AG08395 (cell line): Measurements from ENCODE around the gene UQCR10.
"Not testable (repeated sequence)": the region's sequence is repeated elsewhere in the genome, so short reads cannot be mapped to it uniquely, and the experiment has no call there.

Experiments
- DNase-seq: peaks from one replicate; pipeline ENCODE4 v3.0.0; 2012; ENCODE audit warnings: mixed read lengths, low spot score

Gene UQCR10

GRCh38 chr22:29737251-29738117 is 29.7 kb upstream of the UQCR10 start:
- no peak for DNase-seq

DNA sequence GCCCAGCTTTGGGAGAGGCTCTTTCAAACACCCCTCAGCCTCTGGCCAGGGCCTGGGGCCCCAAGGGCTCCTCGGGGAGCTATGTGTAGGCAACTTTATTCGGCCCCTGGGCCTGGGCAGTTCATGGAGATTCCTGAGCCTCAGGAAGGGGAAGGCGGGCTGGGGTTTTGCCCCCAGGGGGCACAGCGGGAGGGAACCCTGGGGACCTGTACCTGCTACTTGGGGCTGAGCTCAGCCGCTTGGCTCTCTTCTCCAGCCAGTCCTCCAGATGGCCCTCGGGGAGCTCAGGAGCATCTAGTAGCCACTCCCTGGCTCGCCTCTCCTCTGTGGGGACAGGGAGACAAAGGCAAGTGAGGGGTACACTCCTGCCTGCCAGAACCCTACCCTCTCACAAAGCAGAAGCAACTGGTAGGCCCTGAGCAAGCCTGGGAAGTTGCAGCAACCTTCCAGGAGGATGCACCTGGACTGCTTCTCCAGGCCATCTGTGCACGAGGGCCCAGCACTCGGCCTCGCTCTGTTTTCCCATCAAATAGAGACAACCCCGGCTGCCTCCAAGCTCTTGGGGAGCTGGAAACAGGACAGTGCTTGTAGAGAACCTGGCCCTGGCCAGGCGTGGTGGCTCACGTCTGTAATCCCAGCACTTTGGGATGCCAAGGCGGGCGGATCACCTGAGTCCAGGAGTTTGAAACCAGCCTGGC is 28.9 kb upstream of the UQCR10 start:
- DNase-seq = no peak

DNA sequence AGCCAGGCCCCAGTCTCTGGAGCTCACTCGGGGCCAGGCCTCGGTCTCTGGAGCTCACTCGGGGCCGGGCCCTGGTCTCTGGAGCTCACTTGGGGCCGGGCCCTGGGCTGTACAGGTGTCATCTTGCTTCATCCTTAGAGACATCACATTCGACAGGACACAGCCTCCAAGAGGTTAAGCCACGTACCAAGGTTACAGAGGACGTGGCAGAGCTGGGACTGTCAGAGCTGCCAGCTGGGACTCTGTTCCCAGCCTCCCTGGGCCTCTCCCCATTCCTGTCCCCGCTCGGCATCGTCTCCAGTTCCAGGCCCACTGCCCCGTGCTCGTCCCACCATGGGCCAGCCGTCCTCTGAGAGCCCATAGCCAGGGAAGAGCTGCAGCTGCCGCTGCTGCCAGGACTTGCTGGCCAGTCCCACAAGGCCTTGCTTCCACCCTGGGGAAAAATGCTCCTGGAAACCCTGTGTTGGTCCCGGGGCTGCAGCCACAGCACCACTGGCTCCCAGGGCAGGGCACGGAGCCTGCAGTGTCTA is 27.8 kb upstream of the UQCR10 start:
- DNase-seq = no peak

DNA sequence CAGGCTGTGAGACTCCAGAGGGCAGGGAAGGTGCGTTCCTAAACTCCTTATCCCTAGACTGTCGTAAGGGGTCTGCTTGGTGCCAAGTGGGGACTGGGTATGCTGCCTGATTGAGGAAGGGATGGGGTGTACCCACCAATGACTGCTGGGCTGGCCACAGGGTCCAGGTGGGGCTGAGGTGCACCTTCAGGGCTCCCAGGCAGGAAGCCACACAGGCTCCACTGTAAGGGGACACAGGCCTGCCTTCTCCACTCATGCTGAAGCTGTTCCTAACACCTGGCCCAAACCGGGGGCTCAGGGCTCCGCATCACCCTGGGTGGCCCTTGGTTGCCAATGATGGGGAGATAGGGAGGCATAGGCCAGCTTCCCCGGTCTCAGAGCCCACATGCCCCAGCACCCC is 27.0 kb upstream of the UQCR10 start:
- DNase-seq = no peak

DNA sequence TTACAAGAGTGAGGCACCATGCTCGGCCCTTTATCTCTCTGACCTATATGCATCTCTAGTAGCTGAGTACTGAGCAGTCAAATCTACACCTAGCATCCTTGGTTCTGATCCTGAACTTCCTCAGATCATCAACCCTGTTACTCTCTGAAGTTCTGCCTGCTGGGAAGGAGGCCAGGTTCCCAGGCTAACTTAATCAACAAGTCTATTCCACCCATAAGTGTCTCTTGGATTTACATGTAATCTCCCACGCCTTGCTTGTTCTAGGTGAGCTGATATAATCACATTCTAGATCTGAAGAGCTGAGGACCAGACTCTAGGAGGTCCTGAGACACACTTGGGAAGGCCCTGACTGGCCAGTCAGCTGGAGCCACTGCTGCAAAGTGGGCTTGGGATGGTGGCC is 25.2 kb upstream of the UQCR10 start:
- no peak for DNase-seq

DNA sequence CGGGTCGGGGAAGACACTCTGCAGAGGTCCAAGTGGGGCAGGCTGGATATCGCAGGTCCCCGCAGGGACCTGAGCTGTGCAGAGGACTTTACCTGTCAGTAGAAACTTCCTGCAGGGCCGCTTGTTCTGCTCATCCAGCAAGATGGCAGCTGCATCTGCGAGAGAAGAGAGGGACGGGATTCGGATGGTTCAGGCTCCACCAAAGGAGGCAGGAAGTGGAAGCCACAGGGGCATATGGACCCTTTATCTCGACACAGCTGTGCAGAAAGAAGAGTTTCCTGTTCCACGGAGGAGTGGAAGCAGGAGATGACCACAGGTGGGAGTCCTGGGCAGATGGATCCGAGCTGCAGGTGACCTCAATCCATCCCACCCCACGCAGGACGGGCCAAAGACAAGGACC is 24.8 kb upstream of the UQCR10 start:
- no peak for DNase-seq

GRCh38 chr22:29744902-29745301 is 22.3 kb upstream of the UQCR10 start:
- DNase-seq = peak; percentile 56

DNA sequence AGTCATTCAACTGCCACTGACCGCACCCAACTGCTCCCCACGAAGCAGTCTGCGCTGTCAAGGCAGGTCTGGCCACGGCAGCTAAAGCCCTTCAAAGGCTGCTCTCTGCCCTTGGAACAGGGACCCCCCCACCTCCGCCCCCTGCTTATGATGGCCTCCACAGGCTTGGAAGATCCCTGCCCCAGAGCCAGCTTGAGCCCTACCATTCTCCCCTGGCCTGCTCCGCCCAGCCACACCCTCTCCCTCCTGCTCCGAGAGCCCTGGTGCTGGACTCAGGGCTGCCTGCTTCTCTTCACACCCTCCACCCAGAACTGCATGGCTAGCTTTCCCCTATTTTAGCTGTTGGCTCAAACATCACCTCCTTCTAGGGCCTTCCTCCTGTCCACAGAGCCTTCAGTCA is 19.3 kb upstream of the UQCR10 start:
- DNase-seq = no peak

DNA sequence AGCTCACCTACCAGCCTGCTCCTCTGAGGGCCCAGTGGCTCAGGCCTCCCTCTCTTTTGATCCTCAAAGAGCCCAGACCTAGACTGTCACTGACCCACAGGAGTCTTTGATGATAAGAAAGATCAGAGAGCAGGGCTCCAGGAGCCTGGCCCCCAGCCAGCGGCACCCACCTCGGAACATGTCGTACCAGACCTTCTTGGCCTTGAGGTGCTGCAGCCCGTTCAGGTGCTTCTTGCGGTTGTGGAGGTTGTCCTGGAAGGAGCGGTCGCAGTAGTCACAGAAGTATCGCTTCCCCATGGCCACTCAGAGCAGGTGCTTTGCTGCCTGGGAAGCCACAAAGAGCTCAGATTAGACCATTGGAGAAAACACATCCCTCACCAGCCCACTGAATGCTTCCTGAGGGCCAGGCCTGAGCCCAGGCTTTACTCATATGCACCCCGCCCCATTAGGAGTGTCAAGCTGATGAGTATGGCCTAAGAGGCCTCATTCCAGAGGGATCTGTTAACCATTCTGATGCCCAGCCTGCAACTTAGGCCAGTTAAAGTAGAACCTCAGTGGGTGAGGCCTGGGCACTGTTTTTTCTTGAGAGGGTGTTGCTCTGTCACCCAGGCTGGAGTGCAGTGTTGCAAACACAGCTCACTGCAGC is 18.8 kb upstream of the UQCR10 start:
- DNase-seq = no peak

DNA sequence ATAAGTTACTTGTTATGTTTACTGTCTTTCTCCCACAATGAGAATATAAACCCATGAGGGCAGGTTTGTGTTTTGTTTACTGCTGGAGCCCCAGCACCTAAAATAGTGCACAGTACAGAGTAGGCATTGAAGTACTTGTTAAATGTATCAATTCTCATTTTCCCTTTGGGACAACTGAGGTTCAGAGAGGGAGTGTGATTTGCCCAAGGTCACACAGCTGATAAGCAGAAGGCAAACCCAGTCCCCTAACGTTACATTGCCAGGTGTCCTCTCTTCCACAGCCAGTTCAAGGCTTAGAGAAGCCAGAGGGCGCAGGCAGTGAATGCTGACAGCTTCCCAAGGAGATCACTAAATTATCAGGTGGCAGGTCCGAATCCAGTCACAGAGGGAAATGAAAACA is 17.1 kb upstream of the UQCR10 start:
- no peak for DNase-seq

- DNase-seq = no peak
Observed at GRCh38 chr22:29750559-29751538, 16.3 kb upstream of the UQCR10 start.

DNA sequence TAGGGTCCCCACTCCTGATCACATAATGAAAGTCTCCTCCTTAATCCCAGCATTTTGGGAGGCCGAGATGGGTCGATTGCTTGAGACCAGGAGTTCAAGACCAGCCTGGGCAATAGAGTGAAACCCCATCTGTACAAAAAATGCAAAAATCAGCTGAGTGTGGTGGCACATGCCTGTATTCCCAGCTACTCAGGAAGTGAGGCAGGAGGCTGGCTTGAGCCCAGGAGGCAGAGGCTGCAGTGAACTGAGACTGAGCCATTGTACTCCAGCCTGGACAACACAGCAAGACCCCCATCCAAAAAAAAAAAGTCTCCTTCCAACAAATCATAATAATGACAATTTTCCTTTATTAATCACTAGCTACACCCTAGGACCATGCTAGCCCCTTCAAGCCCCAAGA is 15.5 kb upstream of the UQCR10 start:
- DNase-seq = no peak

- no peak for DNase-seq
Observed at GRCh38 chr22:29753808-29754657, 13.1 kb upstream of the UQCR10 start.

DNA sequence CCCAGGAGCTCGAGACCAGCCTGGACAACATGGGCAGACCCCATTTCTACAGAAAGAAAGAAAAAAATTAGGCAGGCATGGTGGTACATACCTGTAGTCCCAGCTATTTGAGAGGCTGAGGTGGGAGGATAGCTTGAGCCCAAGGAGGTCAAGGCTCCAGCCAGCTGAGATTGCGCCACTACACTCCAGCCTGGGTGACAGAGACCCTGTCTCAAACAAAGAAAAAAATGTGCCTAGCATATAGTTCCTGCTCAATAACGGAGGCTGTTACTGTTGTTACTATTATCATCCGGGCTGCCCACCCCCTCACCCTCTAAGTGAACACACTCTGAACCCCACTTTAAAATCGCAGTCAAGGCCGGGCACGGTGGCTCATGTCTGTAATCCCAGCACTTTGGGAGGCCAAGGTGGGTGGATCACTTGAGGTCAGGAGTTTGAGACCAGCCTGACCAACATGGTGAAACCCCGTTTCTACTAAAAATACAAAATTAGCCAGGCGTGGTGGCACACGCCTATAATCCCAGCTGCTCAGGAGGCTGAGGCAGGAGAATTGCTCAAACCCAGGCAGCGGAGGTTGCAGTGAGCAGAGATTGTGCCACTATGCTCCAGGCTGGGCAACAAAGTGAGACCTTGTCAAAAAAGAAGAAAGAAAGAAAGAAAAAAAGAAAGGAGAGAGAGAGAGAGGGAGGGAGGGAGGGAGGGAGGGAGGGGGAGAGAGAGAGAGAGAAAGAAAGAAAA is 12.3 kb upstream of the UQCR10 start:
- DNase-seq = not testable (repeated sequence)

DNA sequence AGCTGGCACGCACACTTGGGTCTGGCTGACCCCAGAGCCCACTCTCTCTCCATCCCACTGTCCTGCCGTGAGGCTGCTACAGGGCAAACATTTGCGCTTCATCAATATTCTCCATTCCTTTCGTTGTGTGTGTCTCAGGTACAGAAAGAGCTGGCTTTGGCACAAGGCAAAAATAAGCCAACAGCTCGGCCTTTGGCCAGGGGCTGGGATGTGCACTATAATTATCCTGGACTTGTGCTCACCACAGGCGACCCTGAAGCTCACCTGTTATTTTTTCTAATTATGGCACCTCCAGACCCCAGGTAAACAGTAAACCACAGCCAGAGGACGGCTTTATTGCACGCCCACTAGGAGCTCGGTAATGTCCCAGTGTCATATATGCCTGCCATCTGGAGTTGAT is 11.3 kb upstream of the UQCR10 start:
- no peak for DNase-seq

GRCh38 chr22:29756341-29756740 is 10.8 kb upstream of the UQCR10 start:
- DNase-seq = no peak

- DNase-seq = no peak
Observed at GRCh38 chr22:29757096-29757495, 10.1 kb upstream of the UQCR10 start.

- DNase-seq = no peak
Observed at GRCh38 chr22:29758068-29758622, 9.0 kb upstream of the UQCR10 start.

GRCh38 chr22:29758959-29759358 is 8.2 kb upstream of the UQCR10 start:
- DNase-seq = no peak

- no peak for DNase-seq
Observed at GRCh38 chr22:29762263-29762662, 4.9 kb upstream of the UQCR10 start.
